MM.1S (cell line): ENCODE results near the gene SNX3.

Source experiments
- DNase-seq: peaks from one replicate; pipeline ENCODE4 v3.0.0-alpha.2; 2015
- H2AFZ ChIP-seq: fragments of 300-600 bp; sonication (generic); 2 replicates; pipeline ENCODE4 v1.6.0; 2016; ENCODE audit warnings: antibody characterized with exemption, low read length
- H3F3A ChIP-seq: fragments of 300-600 bp; sonication (generic); 2 replicates; pipeline ENCODE4 v1.6.1; 2016; ENCODE audit warnings: mild to moderate bottlenecking, antibody characterized with exemption, low read length, moderate library complexity, mixed read lengths; ENCODE audit not compliant: insufficient read depth
- H3K27ac ChIP-seq: fragments of 300-600 bp; sonication (generic); 2 replicates; pipeline ENCODE4 v1.5.1; 2016; ENCODE audit warnings: mild to moderate bottlenecking, low read length
- H3K27me3 ChIP-seq: fragments of 300-600 bp; sonication (generic); replicated peaks from 2 replicates; pipeline ENCODE4 v1.6.0; 2016; ENCODE audit warnings: low read length; ENCODE audit not compliant: insufficient read depth
- H3K36me3 ChIP-seq: fragments of 300-600 bp; sonication (generic); replicated peaks from 2 replicates; pipeline ENCODE4 v1.6.1; 2016; ENCODE audit warnings: mild to moderate bottlenecking, low read length, mixed read lengths; ENCODE audit not compliant: insufficient read depth
- H3K4me1 ChIP-seq: fragments of 300-600 bp; sonication (generic); 2 replicates; pipeline ENCODE4 v1.6.1; 2016; ENCODE audit warnings: low read length, mixed read lengths
- H3K4me2 ChIP-seq: fragments of 300-600 bp; sonication (generic); 2 replicates; pipeline ENCODE4 v1.6.0; 2016; ENCODE audit warnings: low read depth, low read length
- H3K4me3 ChIP-seq: fragments of 300-600 bp; sonication (generic); 2 replicates; pipeline ENCODE4 v1.5.1; 2016; ENCODE audit warnings: low read length, mixed read lengths
- H3K79me2 ChIP-seq: fragments of 300-600 bp; sonication (generic); 2 replicates; pipeline ENCODE4 v1.6.1; 2016; ENCODE audit warnings: mixed run types, low read length, mixed read lengths
- H3K9ac ChIP-seq: fragments of 300-600 bp; sonication (generic); 2 replicates; pipeline ENCODE4 v1.6.1; 2016; ENCODE audit warnings: low read length, mixed read lengths
- H3K9me2 ChIP-seq: fragments of 300-600 bp; sonication (generic); replicated peaks from 2 replicates; pipeline ENCODE4 v1.6.1; 2016; ENCODE audit warnings: mild to moderate bottlenecking, low read length, mixed read lengths; ENCODE audit not compliant: insufficient read depth
- H3K9me3 ChIP-seq: fragments of 300-600 bp; sonication (generic); replicated peaks from 2 replicates; pipeline ENCODE4 v1.6.1; 2016; ENCODE audit warnings: mild to moderate bottlenecking, low read length, mixed read lengths; ENCODE audit not compliant: insufficient read depth
- H4K20me1 ChIP-seq: fragments of 300-600 bp; sonication (generic); 2 replicates; pipeline ENCODE4 v1.6.1; 2016; ENCODE audit warnings: mild to moderate bottlenecking, low read length, moderate library complexity, mixed read lengths; ENCODE audit not compliant: insufficient read depth
- CTCF ChIP-seq: fragments of 300-600 bp; sonication (generic); IDR thresholded peaks from 2 replicates; pipeline ENCODE4 v1.5.1; 2016; ENCODE audit warnings: antibody characterized with exemption, low read length, mixed read lengths
- EZH2 ChIP-seq: fragments of 300-600 bp; sonication (generic); optimal IDR thresholded peaks from 2 replicates; pipeline ENCODE3; 2017; ENCODE audit warnings: low read depth, mild to moderate bottlenecking, antibody characterized with exemption, low read length, mixed read lengths
- EZH2phosphoT487 ChIP-seq: fragments of 300-600 bp; sonication (generic); IDR thresholded peaks from 2 replicates; pipeline ENCODE4 v1.6.1; 2018; ENCODE audit warnings: antibody characterized with exemption, low read length

Gene SNX3

GRCh38 chr6:108243836-108244235 is 17.0 kb downstream of the SNX3 start:
- Histone ChIP-seq H3K9me3 (no peaks in the 10 kb centered on the region), H3K27ac (no peak overlapping the region), H3K9ac (no peak overlapping the region), H3F3A (no peaks in the 10 kb centered on the region), H3K9me2 (no peaks in the 10 kb centered on the region), H3K27me3 (no peaks in the 10 kb centered on the region), H2AFZ (no peak overlapping the region), H3K36me3 (no peaks in the 10 kb centered on the region), H3K4me2 (no peak overlapping the region), H3K4me3 (no peak overlapping the region), H3K4me1 (no peaks in the 10 kb centered on the region), H3K79me2 (peaks cover 71% of the 10 kb centered on the region), H4K20me1 (no peaks in the 10 kb centered on the region)
- TF ChIP-seq EZH2 (no peak), CTCF (no peak), EZH2phosphoT487 (no peak)
- no peak for DNase-seq

GRCh38 chr6:108242721-108243120 is 18.1 kb downstream of the SNX3 start:
- no peaks in the 10 kb centered on the region for H4K20me1 ChIP-seq
- TF ChIP-seq CTCF (no peak), EZH2 (no peak), EZH2phosphoT487 (no peak)
- H3K4me1 ChIP-seq, result no peaks in the 10 kb centered on the region
- no peak overlapping the region for H3K4me2 ChIP-seq
- peaks cover 61% of the 10 kb centered on the region for H3K79me2 ChIP-seq
- H3F3A ChIP-seq, result no peaks in the 10 kb centered on the region
- no peak for DNase-seq
- H3K4me3 ChIP-seq, result no peak overlapping the region
- H3K9me2 ChIP-seq, result no peaks in the 10 kb centered on the region
- H2AFZ ChIP-seq, result no peak overlapping the region
- no peaks in the 10 kb centered on the region for H3K9me3 ChIP-seq
- H3K36me3 ChIP-seq, result no peaks in the 10 kb centered on the region
- H3K9ac ChIP-seq, result no peak overlapping the region
- no peak overlapping the region for H3K27ac ChIP-seq
- H3K27me3 ChIP-seq, result no peaks in the 10 kb centered on the region

- Histone ChIP-seq H3K4me2 (no peak overlapping the region), H3K9me2 (no peaks in the 10 kb centered on the region), H3K4me3 (no peak overlapping the region), H3K9me3 (no peaks in the 10 kb centered on the region), H3K27ac (no peak overlapping the region), H3K4me1 (no peaks in the 10 kb centered on the region), H3K79me2 (peaks cover 56% of the 10 kb centered on the region), H3F3A (no peaks in the 10 kb centered on the region), H3K27me3 (no peaks in the 10 kb centered on the region), H3K36me3 (no peaks in the 10 kb centered on the region), H2AFZ (no peak overlapping the region), H4K20me1 (no peaks in the 10 kb centered on the region), H3K9ac (no peak overlapping the region)
- no peak for TF ChIP-seq CTCF
- TF ChIP-seq EZH2, result no peak
- TF ChIP-seq EZH2phosphoT487, result no peak
- no peak for DNase-seq
These were observed 18.6 kb downstream of the SNX3 start for GRCh38 chr6:108242259-108242658.

- Histone ChIP-seq H2AFZ (no peak overlapping the region), H4K20me1 (no peaks in the 10 kb centered on the region), H3K4me3 (no peak overlapping the region), H3K36me3 (no peaks in the 10 kb centered on the region), H3K27me3 (no peaks in the 10 kb centered on the region), H3K4me1 (no peaks in the 10 kb centered on the region), H3K9ac (no peak overlapping the region), H3K79me2 (peaks cover 54% of the 10 kb centered on the region), H3K27ac (no peak overlapping the region), H3F3A (no peaks in the 10 kb centered on the region), H3K9me2 (no peaks in the 10 kb centered on the region), H3K9me3 (no peaks in the 10 kb centered on the region), H3K4me2 (no peak overlapping the region)
- no peak for TF ChIP-seq EZH2
- DNase-seq, result no peak
These were observed 22.5 kb downstream of the SNX3 start for GRCh38 chr6:108238322-108238721.
